ENCODE data around the gene KRTAP1-4.
"Not testable (repeated sequence)": the region's sequence is repeated elsewhere in the genome, so short reads cannot be mapped to it uniquely, and the experiment has no call there.

The KRTAP1-4 gene

DNA sequence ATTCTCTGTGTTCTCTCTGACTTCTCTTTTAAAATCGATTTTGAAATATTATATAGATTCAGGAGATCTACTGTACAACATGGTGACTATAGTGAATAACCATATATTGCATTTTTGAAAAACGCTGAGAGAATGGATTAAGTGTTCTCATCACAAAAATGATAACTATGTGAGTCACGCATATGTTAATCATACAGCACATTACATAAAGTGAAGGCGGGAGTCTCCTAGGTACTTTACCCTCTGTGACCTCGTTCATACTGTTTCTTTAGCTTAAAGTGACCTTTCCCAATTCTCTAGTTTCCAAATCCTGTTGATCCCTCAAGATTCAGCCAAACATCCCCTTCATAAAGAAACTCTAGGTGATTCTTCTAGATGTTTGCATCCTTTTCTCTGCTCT lies 27.2 kb downstream of the KRTAP1-4 start:
- no peak overlapping the region for H3K4me3 ChIP-seq (replicated peaks; ENCODE audit: low read depth, low read length)
- DNase-seq (ENCODE audit: low read depth): no peak
- no peak for TF ChIP-seq CTCF (IDR thresholded peaks at IDR 0.05; ENCODE audit: low read length, missing control alignments)

GRCh38 chr17:41001795-41002194 lies 28.2 kb downstream of the KRTAP1-4 start:
- TF ChIP-seq CTCF (IDR thresholded peaks at IDR 0.05; ENCODE audit: low read length, missing control alignments): no peak
- DNase-seq (ENCODE audit: low read depth): no peak

GRCh38 chr17:40999563-40999962 lies 30.4 kb downstream of the KRTAP1-4 start, which contains the start of gene KRTAP3-2:
TSS of gene KRTAP3-2 (minus strand) at chr17:40999906. CDS start at chr17:40999853, 53 bp downstream.
- not testable (repeated sequence) for DNase-seq (ENCODE audit: low read depth); H3K4me3 ChIP-seq (replicated peaks; ENCODE audit: low read depth, low read length)

More at GRCh38 chr17:41001795-41002194, 28.2 kb downstream of the KRTAP1-4 start:
- no peak overlapping the region for H3K4me3 ChIP-seq (replicated peaks; ENCODE audit: low read depth, low read length)

DNA sequence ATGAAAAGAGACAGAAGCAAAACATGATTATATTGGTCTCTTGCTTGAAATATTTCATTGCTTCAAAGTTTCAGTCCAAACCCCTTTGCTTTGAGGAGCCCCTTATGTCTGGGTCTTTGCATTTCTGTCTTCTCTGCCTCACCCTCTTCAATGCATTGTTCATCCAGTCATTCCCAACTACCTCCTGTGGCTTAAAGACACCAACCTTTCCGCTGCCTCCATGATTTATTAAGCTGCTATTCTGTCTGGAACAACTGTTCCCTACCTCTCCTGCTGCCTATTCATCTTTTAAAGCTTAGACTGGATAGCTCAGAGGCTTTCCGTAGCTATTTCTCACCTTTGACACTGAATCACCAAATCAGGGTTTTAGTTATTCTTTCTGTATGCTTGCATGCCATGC lies 32.6 kb downstream of the KRTAP1-4 start:
- no peak overlapping the region for H3K4me3 ChIP-seq (replicated peaks; ENCODE audit: low read depth, low read length)
- no peak for TF ChIP-seq CTCF (IDR thresholded peaks at IDR 0.05; ENCODE audit: low read length, missing control alignments)
- no peak for DNase-seq (ENCODE audit: low read depth)

GRCh38 chr17:40996829-40997228 lies 33.2 kb downstream of the KRTAP1-4 start:
- no peak for DNase-seq (ENCODE audit: low read depth)
- no peak overlapping the region for H3K4me3 ChIP-seq (replicated peaks; ENCODE audit: low read depth, low read length)
- no peak for TF ChIP-seq CTCF (IDR thresholded peaks at IDR 0.05; ENCODE audit: low read length, missing control alignments)

GRCh38 chr17:40995116-40995515 lies 34.9 kb downstream of the KRTAP1-4 start:
- no peak for DNase-seq (ENCODE audit: low read depth)
- TF ChIP-seq CTCF (IDR thresholded peaks at IDR 0.05; ENCODE audit: low read length, missing control alignments): no peak
- no peak overlapping the region for H3K4me3 ChIP-seq (replicated peaks; ENCODE audit: low read depth, low read length)

DNA sequence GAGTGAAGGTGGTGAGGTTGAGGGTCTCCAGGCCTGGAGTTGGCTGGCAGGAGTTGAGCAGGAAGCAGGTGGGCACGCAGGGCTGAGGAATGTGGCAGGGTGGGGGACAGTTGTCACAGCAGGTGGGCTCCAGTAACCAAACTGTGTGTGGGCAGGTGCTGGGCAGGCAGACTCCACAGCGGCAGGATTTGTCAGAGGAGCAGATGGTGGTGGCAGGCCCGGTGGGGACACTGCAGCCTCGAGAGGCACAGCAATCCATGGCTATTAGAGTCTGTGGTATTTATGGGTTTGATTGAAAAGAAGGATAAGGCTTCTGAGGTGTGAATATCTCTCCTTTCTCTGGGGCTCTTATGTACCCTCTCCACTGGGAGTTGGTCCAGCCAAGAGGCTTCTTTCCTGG lies 36.2 kb downstream of the KRTAP1-4 start, which contains the start of gene KRTAP3-3:
KRTAP3-3 (minus strand) TSS at position 326 of the 400 bp plus-strand sequence; CDS start at position 259, 67 bp downstream.
- DNase-seq (ENCODE audit: low read depth): no peak
- no peak within 1 kb of the TSS for H3K4me3 ChIP-seq (replicated peaks; ENCODE audit: low read depth, low read length)
- no peak for TF ChIP-seq CTCF (IDR thresholded peaks at IDR 0.05; ENCODE audit: low read length, missing control alignments)
